Gastroesophageal sphincter (tissue), 4 donors: ENCODE measurements around the gene CHI3L1. TPM values are rescaled to one million over a fixed set of nuclear protein-coding genes. Genes with fewer than 3 reads are reported as not detected.

Experiments used
- ATAC-seq: fragments of 150-250 bp; one replicate; pipeline ENCODE4 v1.9.1; 2016; ENCODE audit warnings: mild to moderate bottlenecking, moderate library complexity
- H3K27ac ChIP-seq, 4 donors: fragments of 200-600 bp; sonication (generic) in 3 of 4; 1 replicate in 3 of 4; 2 replicates in 1 of 4; pipeline ENCODE4 v1.5.1; 2016 to 2019
- H3K27me3 ChIP-seq: fragments of 200-600 bp; sonication (generic); one replicate; pipeline ENCODE4 v1.5.1; 2019
- H3K36me3 ChIP-seq, 2 donors: fragments of 200-600 bp; sonication (generic); one replicate each; pipeline ENCODE4 v1.5.1; 2019; ENCODE audit warnings: control low read depth in 1 of 2
- H3K4me1 ChIP-seq, 3 donors: fragments of 200-600 bp; sonication (generic); 1 replicate in 2 of 3; 2 replicates in 1 of 3; pipeline ENCODE4 v1.5.1; 2016 to 2019; ENCODE audit warnings: control low read depth in 2 of 3
- H3K4me3 ChIP-seq, 2 donors: fragments of 200-600 bp; sonication (generic); one replicate each; pipeline ENCODE4 v1.5.1; 2019; ENCODE audit warnings: mild to moderate bottlenecking in 1 of 2, moderate library complexity in 1 of 2
- H3K9me3 ChIP-seq, 3 donors: fragments of 200-600 bp; sonication (generic); one replicate each; pipeline ENCODE4 v1.5.1; 2017 to 2019; ENCODE audit warnings: control low read depth in 2 of 3
- CTCF ChIP-seq, 4 experiments: fragments of 200-600 bp in 2 of 4; fragments of 450-650 bp in 2 of 4; sonication (generic) in 1 of 4; IDR thresholded peaks; one replicate each; pipeline ENCODE4 v1.5.1; 2017 to 2019; ENCODE audit warnings: antibody characterized with exemption in 4 of 4, mild to moderate bottlenecking in 2 of 4, moderate library complexity in 2 of 4
- EP300 ChIP-seq: sonication (generic); formaldehyde crosslinking; IDR thresholded peaks from one replicate; pipeline ENCODE4 v1.6.1; 2017; ENCODE audit warnings: antibody characterized with exemption, mild to moderate bottlenecking
- POLR2A ChIP-seq, 2 donors: fragments of 450-650 bp; IDR thresholded peaks; one replicate each; pipeline ENCODE4 v1.6.1; 2017; ENCODE audit warnings: antibody characterized with exemption in 2 of 2, mild to moderate bottlenecking in 2 of 2, moderate library complexity in 1 of 2
- POLR2AphosphoS5 ChIP-seq: sonication (generic); formaldehyde crosslinking; IDR thresholded peaks from one replicate; pipeline ENCODE4 v1.6.1; 2017; ENCODE audit warnings: antibody characterized with exemption
- WGBS, 2 donors: methylation state at CpG; one replicate each; pipeline ENCODE4 v1.1.5; 2018; ENCODE audit warnings: low coverage in 1 of 2; 5-methylcytosine and 5-hydroxymethylcytosine counted together
- total RNA-seq, 4 donors: library from RNA; depleted of rRNA; stranded (reverse); fragments of >200 nt; gene quantifications; one replicate each; pipeline ENCODE4 v1.1.0, GENCODE V29; 2016

Gene CHI3L1
- total RNA-seq, 4 donors from 2014 or later = 3.4 to 5.4 (median 5.0) TPM; not detected in 1

DNA sequence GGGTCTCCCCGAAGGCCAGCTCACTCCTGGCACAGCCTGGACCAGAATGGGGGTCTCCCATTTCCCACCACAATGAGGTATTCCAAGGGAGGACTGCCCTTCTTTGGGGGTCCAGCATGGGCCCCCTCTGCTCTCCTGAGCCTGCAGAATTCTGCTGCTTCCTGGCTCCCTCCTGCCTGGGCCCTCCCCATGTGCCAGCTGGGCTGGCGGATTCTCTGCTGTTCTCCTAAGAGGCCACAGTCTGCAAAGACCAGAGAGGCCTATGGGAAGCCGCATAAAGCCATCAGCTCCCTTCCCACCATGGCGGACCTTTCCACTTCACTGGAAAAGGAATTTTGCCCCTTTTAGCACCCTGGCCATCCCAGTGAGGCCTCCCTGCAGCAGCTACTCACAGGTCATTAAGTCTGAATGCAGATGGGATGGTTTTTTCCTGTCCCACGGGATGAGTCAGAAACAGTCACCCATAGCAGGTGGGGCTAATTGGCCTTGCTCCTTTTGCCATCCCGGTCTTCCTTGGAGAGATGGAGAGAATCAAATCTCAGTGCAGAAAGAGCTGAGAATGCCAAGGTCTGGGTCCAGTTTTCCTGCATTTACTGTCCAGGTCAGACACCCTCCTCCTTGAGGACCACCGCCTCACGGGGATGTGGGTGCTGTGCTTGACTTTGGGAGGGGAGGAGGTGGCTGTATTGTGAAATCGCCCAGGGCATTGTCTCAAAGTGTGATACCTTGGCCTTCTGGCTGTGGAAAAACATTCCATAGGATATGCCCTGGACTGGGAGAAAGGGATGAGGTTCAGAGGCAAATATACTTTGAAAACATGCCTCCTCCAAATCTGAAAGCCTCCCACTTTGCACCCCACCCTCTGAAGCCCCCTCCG lies 34.1 kb downstream of the CHI3L1 start:
- Histone ChIP-seq H3K4me3 (no peak overlapping the region), H3K27ac (no peak overlapping the region), H3K9me3 (no peaks in the 10 kb centered on the region), H3K36me3 (no peaks in the 10 kb centered on the region), H3K27me3 (peaks cover 4% of the 10 kb centered on the region), H3K4me1 (no peaks in the 10 kb centered on the region)
- no peak for ATAC-seq
- WGBS, 2 donors = 77 to 87% methylated on average over 3 of the region's 10 CpGs
- TF ChIP-seq POLR2AphosphoS5 = no peak

DNA sequence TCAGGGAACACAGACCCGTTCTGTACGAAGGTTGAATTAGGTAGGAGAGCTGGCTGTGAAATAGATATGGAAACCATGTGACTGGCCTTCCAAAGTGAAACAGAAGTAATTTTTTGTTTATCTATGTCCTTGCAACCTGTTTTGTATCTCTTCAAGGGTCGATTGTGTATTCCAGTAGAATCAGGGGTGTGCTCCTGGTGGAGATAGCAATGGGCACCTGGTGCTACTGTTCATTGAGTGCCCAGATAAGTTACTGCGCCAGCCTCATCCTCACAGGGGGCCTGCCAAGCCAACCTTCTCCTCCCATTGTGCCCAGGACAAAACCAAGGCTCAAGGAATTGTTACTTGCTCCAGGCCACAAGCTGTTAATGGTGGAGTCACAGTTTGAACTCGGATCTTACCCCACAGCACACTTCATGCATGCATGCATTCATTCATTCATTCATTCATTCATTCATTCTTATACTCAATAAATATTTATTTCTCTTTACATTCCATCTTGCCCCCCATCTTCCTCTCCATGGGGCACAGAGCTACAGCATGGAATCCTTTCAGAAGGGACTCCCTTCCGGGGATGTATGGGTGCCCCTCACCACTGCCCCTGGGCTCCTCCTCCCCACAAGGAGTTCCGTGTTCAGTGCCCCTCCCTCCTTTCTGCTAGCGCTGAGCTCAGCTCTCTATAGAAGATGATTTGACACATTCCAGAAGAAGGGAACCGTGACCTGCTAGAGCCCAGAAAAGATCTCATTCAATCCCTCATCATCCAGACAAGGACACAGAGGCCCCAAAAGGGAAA lies 34.9 kb downstream of the CHI3L1 start:
- no peak for ATAC-seq
- no peak overlapping the region for H3K4me3 ChIP-seq
- TF ChIP-seq POLR2A (IDR thresholded peaks at IDR 0.05) (no peak), EP300 (no peak), CTCF (IDR thresholded peaks at IDR 0.05) (no peak), POLR2AphosphoS5 (no peak)
- H3K27me3 ChIP-seq = peaks cover 3% of the 10 kb centered on the region
- no peaks in the 10 kb centered on the region for H3K9me3 ChIP-seq
- H3K4me1 ChIP-seq = no peaks in the 10 kb centered on the region
- no peak overlapping the region for H3K27ac ChIP-seq
- WGBS, 2 donors = 55 to 76% methylated on average over 2 to 7 of the region's 9 CpGs
- H3K36me3 ChIP-seq = no peaks in the 10 kb centered on the region

- no peak for ATAC-seq
- Histone ChIP-seq H3K4me3 (no peak overlapping the region), H3K9me3 (no peaks in the 10 kb centered on the region), H3K36me3 (no peaks in the 10 kb centered on the region), H3K27me3 (peaks cover 3% of the 10 kb centered on the region), H3K27ac (no peak overlapping the region), H3K4me1 (no peaks in the 10 kb centered on the region)
- WGBS, 2 donors = 77 to 100% methylated on average over 1 to 3 of the region's 9 CpGs
- TF ChIP-seq POLR2AphosphoS5 = no peak
- no peak for TF ChIP-seq CTCF (IDR thresholded peaks at IDR 0.05)
- TF ChIP-seq EP300 = no peak
- TF ChIP-seq POLR2A (IDR thresholded peaks at IDR 0.05) = no peak
Measured at GRCh38 chr1:203150511-203151297, 35.8 kb downstream of the CHI3L1 start.

DNA sequence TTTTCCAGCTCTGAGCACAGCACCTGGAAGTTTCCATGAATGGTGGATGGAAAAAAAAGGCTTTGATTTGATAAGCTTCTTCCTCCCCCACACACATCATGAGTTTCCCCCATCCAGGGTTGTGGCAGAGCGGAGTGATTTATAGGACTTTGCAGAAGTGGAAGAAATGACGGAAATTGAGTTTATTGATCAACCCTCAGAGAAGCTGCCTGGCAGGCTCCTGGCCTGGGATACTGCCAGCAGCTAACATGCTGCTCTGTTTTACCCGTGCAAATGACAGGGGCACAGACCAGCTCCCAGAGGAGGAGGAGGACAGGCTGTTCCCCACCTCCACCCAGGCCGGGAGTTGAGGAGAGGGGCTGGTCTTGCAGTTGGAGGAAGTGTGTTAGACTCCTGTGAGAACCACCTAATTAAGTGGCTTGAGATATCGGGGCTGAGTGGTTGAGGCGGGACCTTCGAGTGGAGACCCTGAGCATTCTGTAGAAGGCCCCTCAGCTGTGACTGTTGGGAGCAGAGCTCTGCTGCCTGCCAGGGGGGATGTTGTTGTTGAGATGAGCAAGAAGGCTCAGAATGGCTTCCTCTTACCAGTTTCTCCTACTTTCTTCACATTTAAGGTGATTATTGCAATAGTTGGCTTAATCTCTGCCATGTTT lies 37.2 kb downstream of the CHI3L1 start:
- TF ChIP-seq POLR2A (IDR thresholded peaks at IDR 0.05) (no peak), CTCF (IDR thresholded peaks at IDR 0.05) (no peak), POLR2AphosphoS5 (no peak), EP300 (no peak)
- no peak for ATAC-seq
- WGBS, 2 donors = 72 to 96% methylated on average over 5 to 6 of the region's 7 CpGs

More for the DNA sequence above, 37.2 kb downstream of the CHI3L1 start:
- peaks cover under 1% of the 10 kb centered on the region for H3K27me3 ChIP-seq
- no peak overlapping the region for H3K4me3 ChIP-seq
- H3K4me1 ChIP-seq = no peaks in the 10 kb centered on the region
- no peak overlapping the region for H3K27ac ChIP-seq
- no peaks in the 10 kb centered on the region for H3K36me3 ChIP-seq
- no peaks in the 10 kb centered on the region for H3K9me3 ChIP-seq
